Measurements from ENCODE around the gene SLC38A4. TPM values are rescaled to one million over a fixed set of nuclear protein-coding genes. Genes with fewer than 3 reads are reported as not detected.

Gene SLC38A4
- total RNA-seq: under 1 TPM in 2 of 3 donors, not detected in 1; 0.15 to 0.33 TPM

DNA sequence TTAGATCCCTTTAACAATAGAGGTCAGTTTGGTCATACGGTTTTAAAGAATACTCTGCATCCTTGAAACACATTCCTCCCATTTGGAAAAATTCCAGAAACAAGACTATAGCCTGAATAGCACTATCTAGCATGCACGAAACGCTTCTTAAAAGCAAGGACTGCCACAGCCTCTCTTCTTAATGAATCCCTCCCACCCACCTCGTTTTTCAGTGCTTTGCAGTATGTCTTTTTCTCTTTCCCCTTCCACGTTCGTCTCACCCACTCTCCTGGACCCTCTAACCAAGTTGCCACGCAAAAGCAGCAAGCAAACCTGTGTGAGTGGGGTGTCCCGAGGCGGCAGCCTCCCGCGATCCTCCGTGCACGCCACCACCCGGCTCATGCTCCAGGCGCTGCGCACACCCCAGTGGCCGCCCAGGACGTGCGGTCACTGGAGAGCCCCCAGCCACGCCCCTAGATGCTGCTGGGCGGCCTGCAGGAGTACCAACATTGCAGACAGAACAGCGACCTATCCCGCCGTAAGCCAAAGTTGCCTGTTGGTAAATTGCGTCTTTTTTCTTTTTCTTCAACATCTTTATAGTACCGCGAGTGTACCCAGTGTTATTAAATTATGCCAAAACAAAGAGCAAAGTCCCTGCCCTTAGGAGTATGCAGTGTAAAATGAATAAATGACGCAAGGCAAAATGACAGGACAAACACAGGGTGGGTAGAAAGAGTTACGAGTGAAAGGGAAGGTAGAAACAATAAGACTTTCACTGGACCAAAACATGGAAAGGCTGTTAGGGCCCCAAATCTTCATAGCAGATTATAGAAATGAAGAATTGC, at the start of gene SLC38A4:
Gene SLC38A4, minus strand, starts transcription at position 407 of the 824 bp plus-strand sequence. CDS start 32,926 bp downstream, outside the sequence.
- intact Hi-C loops (cut with DNase I; ENCODE audit: low total_unique reads): no loop called here
- no peaks in the 10 kb centered on the region for H3K9me3 ChIP-seq
- H3K36me3 ChIP-seq: no peaks in the 10 kb centered on the region
- no peak within 1 kb of the TSS for H3K27ac ChIP-seq
- H3K27me3 ChIP-seq: peaks cover 0 to 9% of the 10 kb centered on the region in 2 donors
- H3K4me1 ChIP-seq: peaks cover 0 to 1% of the 10 kb centered on the region in 2 donors
- DNase-seq (ENCODE audit: low spot score in 2 of 2): no peak
- TF ChIP-seq CTCF (IDR thresholded peaks at IDR 0.05): no peak
- TF ChIP-seq POLR2AphosphoS5 (IDR thresholded peaks at IDR 0.05): no peak
- TF ChIP-seq POLR2A (IDR thresholded peaks at IDR 0.05): no peak
- H3K4me3 ChIP-seq: peak within 1 kb of the TSS in 2 of 3 donors; percentile 21 to 49

- DNase-seq (ENCODE audit: low spot score in 2 of 2): no peak
- H3K4me1 ChIP-seq: no peaks in the 10 kb centered on the region
- H3K9me3 ChIP-seq: peaks cover 4 to 16% of the 10 kb centered on the region in 2 donors
- no peak overlapping the region for H3K27ac ChIP-seq
- no peak for TF ChIP-seq POLR2A (IDR thresholded peaks at IDR 0.05)
- no peak for TF ChIP-seq POLR2AphosphoS5 (IDR thresholded peaks at IDR 0.05)
- TF ChIP-seq CTCF (IDR thresholded peaks at IDR 0.05): no peak
- no peaks in the 10 kb centered on the region for H3K27me3 ChIP-seq
- no peak overlapping the region for H3K4me3 ChIP-seq
- intact Hi-C loops (cut with DNase I; ENCODE audit: low total_unique reads): no loop called here
- no peaks in the 10 kb centered on the region for H3K36me3 ChIP-seq
Observed at GRCh38 chr12:46875095-46875494, 49.3 kb upstream of the SLC38A4 start.

DNA sequence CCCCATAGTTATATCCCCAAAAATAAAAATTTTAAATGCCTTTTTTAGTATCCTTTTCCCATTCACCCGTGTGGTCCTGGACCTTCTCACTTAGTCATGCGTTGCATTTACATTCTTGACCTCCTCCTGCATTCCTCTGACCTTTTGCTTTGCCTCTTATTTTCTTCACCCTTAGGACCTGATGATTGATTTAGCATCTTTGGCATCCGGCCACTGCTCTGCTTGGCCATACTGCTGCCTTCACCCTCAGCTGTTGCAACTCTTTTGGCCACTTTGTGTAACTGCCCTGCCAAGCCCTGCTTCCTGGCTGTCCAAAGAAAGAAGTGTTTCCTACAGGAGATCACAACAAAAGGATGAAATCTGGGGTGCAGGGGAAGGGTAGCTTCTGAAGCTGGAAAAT, 48.8 kb upstream of the SLC38A4 start:
- no peak overlapping the region for H3K4me3 ChIP-seq
- no peak overlapping the region for H3K27ac ChIP-seq
- DNase-seq (ENCODE audit: low spot score in 2 of 2): no peak
- no peaks in the 10 kb centered on the region for H3K36me3 ChIP-seq
- H3K27me3 ChIP-seq: no peaks in the 10 kb centered on the region
- no peaks in the 10 kb centered on the region for H3K4me1 ChIP-seq
- intact Hi-C loops (cut with DNase I; ENCODE audit: low total_unique reads): no loop called here
- TF ChIP-seq POLR2AphosphoS5 (IDR thresholded peaks at IDR 0.05) (no peak), CTCF (IDR thresholded peaks at IDR 0.05) (no peak), POLR2A (IDR thresholded peaks at IDR 0.05) (no peak)
- peaks cover 4 to 16% of the 10 kb centered on the region in 2 donors for H3K9me3 ChIP-seq

DNA sequence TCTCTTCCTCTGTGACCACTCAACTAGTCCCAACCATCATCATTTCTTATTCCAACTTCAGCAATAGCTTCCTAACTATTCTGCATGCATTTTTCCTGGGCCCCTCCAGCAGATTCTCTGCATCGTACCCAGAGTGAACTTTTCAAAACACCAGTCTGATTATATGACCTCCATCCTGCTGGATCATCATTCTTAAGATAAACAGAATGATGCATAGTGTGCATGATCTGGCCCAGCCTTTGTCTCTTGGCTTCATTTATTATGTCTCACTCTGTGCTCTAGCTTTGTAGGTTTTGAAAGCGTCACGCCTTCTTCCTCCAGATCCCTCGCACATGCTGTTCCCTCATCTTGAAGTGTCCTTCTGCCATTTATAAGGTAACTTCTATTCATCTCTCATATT, 46.3 kb upstream of the SLC38A4 start:
- no peaks in the 10 kb centered on the region for H3K4me1 ChIP-seq
- H3K27me3 ChIP-seq: no peaks in the 10 kb centered on the region
- no peak for TF ChIP-seq POLR2AphosphoS5 (IDR thresholded peaks at IDR 0.05)
- no peak for TF ChIP-seq CTCF (IDR thresholded peaks at IDR 0.05)
- no peak for TF ChIP-seq POLR2A (IDR thresholded peaks at IDR 0.05)
- H3K9me3 ChIP-seq: peaks cover 3 to 14% of the 10 kb centered on the region in 2 donors
- H3K36me3 ChIP-seq: no peaks in the 10 kb centered on the region
- DNase-seq (ENCODE audit: low spot score in 2 of 2): no peak
- intact Hi-C loops (cut with DNase I; ENCODE audit: low total_unique reads): no loop called here
- H3K4me3 ChIP-seq: no peak overlapping the region
- H3K27ac ChIP-seq: no peak overlapping the region

GRCh38 chr12:46865311-46865710, 39.5 kb upstream of the SLC38A4 start:
- Histone ChIP-seq H3K4me3 (no peak overlapping the region), H3K36me3 (no peaks in the 10 kb centered on the region), H3K27me3 (no peaks in the 10 kb centered on the region), H3K27ac (no peak overlapping the region), H3K9me3 (peaks cover 19 to 26% of the 10 kb centered on the region in 2 donors), H3K4me1 (no peaks in the 10 kb centered on the region)
- no peak for DNase-seq (ENCODE audit: low spot score in 2 of 2)
- intact Hi-C loops (cut with DNase I; ENCODE audit: low total_unique reads): no loop called here
- TF ChIP-seq POLR2A (IDR thresholded peaks at IDR 0.05) (no peak), POLR2AphosphoS5 (IDR thresholded peaks at IDR 0.05) (no peak), CTCF (IDR thresholded peaks at IDR 0.05) (no peak)

All from breast epithelium (tissue), 4 donors.